Upper lobe of left lung (tissue), 6 donors: ENCODE results near the gene CTLA4. TPM values are rescaled to one million over a fixed set of nuclear protein-coding genes. Genes with fewer than 3 reads are reported as not detected.

ENCODE experiments used
- ATAC-seq, 2 donors: fragments of 200-7000 bp; cut with Tn5 transposase; one replicate each; pipeline ENCODE4 v1.9.1; 2022; ENCODE audit warnings: mild to moderate bottlenecking in 2 of 2, moderate library complexity in 2 of 2; ENCODE audit not compliant: low FRiP score in 2 of 2
- DNase-seq, 2 donors: peaks; one replicate each; pipeline ENCODE4 v3.0.0-alpha.2; 2019 to 2020
- H3K27ac ChIP-seq, 4 donors: fragments of 200-600 bp; sonication (generic); one replicate each; pipeline ENCODE4 v1.5.1; 2016 to 2019
- H3K27me3 ChIP-seq, 4 donors: fragments of 200-600 bp; sonication (generic); one replicate each; pipeline ENCODE4 v1.5.1; 2017 to 2019
- H3K36me3 ChIP-seq, 4 donors: fragments of 200-600 bp; sonication (generic); one replicate each; pipeline ENCODE4 v1.5.1; 2016 to 2019
- H3K4me1 ChIP-seq, 4 donors: fragments of 200-600 bp; sonication (generic); one replicate each; pipeline ENCODE4 v1.5.1; 2018 to 2019
- H3K4me3 ChIP-seq, 4 donors: fragments of 200-600 bp; sonication (generic); one replicate each; pipeline ENCODE4 v1.5.1; 2017 to 2019; ENCODE audit warnings: mild to moderate bottlenecking in 2 of 4, moderate library complexity in 1 of 4
- H3K9me3 ChIP-seq, 4 donors: fragments of 200-600 bp; sonication (generic); one replicate each; pipeline ENCODE4 v1.5.1; 2018 to 2019
- CTCF ChIP-seq, 6 experiments: fragments of 450-650 bp in 4 of 6; fragments of 200-600 bp in 2 of 6; sonication (generic) in 2 of 6; IDR thresholded peaks; one replicate each; pipeline ENCODE4 v1.5.1; 2016 to 2019; ENCODE audit warnings: antibody characterized with exemption in 6 of 6
- EP300 ChIP-seq, 4 donors: sonication (generic); formaldehyde crosslinking; IDR thresholded peaks; one replicate each; pipeline ENCODE4 v1.5.1; 2017; ENCODE audit warnings: antibody characterized with exemption in 4 of 4, control low read depth in 2 of 4
- POLR2A ChIP-seq, 4 donors: fragments of 450-650 bp; IDR thresholded peaks; one replicate each; pipeline ENCODE4 v1.5.1; 2016 to 2017; ENCODE audit warnings: antibody characterized with exemption in 4 of 4, mild to moderate bottlenecking in 2 of 4
- POLR2AphosphoS5 ChIP-seq, 2 donors: sonication (generic); formaldehyde crosslinking; IDR thresholded peaks; one replicate each; pipeline ENCODE4 v1.5.1; 2017; ENCODE audit warnings: antibody characterized with exemption in 2 of 2
- WGBS, 2 donors: methylation state at CpG; one replicate each; pipeline ENCODE4 v1.1.5; 2017 to 2018; 5-methylcytosine and 5-hydroxymethylcytosine counted together
- total RNA-seq, 6 donors: library from RNA; depleted of rRNA in 4 of 6; stranded (reverse); fragments of >200 nt in 4 of 6; gene quantifications; one replicate each; pipeline versions ENCODE4 v1.1.0 to v1.2.1, GENCODE V29; 2016 to 2021
- donor health status: DM: no; HTN: no; CAD: no; lungs with moderate emphysema.
- donor health status: DM: no; HTN: yes; CAD: no; lungs with severe emphysema.

Gene CTLA4
- total RNA-seq, 6 donors from 2014 or later: 0.33 to 3.1 (median 1.1) TPM

GRCh38 chr2:203892207-203892606, 24.6 kb downstream of the CTLA4 start:
- WGBS, 2 donors: 85 to 88% methylated on average over 4 of the region's 4 CpGs
- H3K36me3 ChIP-seq: no peaks in the 10 kb centered on the region
- H3K4me3 ChIP-seq: no peak overlapping the region
- DNase-seq: no peak
- no peaks in the 10 kb centered on the region for H3K9me3 ChIP-seq
- no peak for ATAC-seq
- H3K27ac ChIP-seq: no peak overlapping the region
- no peaks in the 10 kb centered on the region for H3K27me3 ChIP-seq
- peaks cover 0 to 3% (median 0%) of the 10 kb centered on the region in 4 donors for H3K4me1 ChIP-seq
- TF ChIP-seq CTCF (IDR thresholded peaks at IDR 0.05) (no peak), POLR2A (IDR thresholded peaks at IDR 0.05) (no peak), EP300 (IDR thresholded peaks at IDR 0.05) (no peak), POLR2AphosphoS5 (IDR thresholded peaks at IDR 0.05) (no peak)

GRCh38 chr2:203893401-203893800, 25.8 kb downstream of the CTLA4 start:
- DNase-seq (no peak), ATAC-seq (peak in 1 of 2 donors; percentile 83)
- H3K4me1 ChIP-seq: peaks cover 0 to 5% (median 0%) of the 10 kb centered on the region in 4 donors
- H3K27ac ChIP-seq: no peak overlapping the region
- no peaks in the 10 kb centered on the region for H3K27me3 ChIP-seq
- TF ChIP-seq POLR2AphosphoS5 (IDR thresholded peaks at IDR 0.05) (no peak), POLR2A (IDR thresholded peaks at IDR 0.05) (no peak), CTCF (IDR thresholded peaks at IDR 0.05) (no peak), EP300 (IDR thresholded peaks at IDR 0.05) (no peak)
- H3K36me3 ChIP-seq: no peaks in the 10 kb centered on the region
- H3K4me3 ChIP-seq: no peak overlapping the region
- no peaks in the 10 kb centered on the region for H3K9me3 ChIP-seq

DNA sequence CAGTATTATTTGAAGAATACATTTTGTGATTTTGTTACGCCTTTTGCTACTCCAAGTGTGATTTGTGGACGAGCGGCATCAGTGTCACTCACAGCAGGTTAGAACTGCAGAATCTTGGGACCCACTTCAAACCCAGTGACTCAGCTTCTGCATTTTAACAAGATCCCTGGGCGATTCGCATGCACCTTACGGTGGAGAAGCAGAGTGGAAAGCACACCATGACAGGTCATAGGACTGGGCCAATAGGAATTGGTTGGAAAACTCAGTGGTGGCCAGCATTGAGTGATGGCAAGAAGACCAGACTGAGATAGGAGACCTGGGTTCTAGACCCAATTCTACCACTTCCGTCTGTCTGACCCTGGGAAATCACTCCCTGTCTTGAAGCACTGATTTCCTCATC, 26.3 kb downstream of the CTLA4 start:
- no peak overlapping the region for H3K4me3 ChIP-seq
- H3K27ac ChIP-seq: no peak overlapping the region
- no peaks in the 10 kb centered on the region for H3K36me3 ChIP-seq
- DNase-seq (no peak), ATAC-seq (peak in 1 of 2 donors; percentile 39)
- no peaks in the 10 kb centered on the region for H3K27me3 ChIP-seq
- peaks cover 0 to 5% (median 0%) of the 10 kb centered on the region in 4 donors for H3K4me1 ChIP-seq
- 89 to 92% methylated on average over 7 of the region's 7 CpGs for WGBS, 2 donors
- H3K9me3 ChIP-seq: no peaks in the 10 kb centered on the region
- TF ChIP-seq POLR2A (IDR thresholded peaks at IDR 0.05): no peak
- no peak for TF ChIP-seq EP300 (IDR thresholded peaks at IDR 0.05)
- no peak for TF ChIP-seq POLR2AphosphoS5 (IDR thresholded peaks at IDR 0.05)
- no peak for TF ChIP-seq CTCF (IDR thresholded peaks at IDR 0.05)

DNA sequence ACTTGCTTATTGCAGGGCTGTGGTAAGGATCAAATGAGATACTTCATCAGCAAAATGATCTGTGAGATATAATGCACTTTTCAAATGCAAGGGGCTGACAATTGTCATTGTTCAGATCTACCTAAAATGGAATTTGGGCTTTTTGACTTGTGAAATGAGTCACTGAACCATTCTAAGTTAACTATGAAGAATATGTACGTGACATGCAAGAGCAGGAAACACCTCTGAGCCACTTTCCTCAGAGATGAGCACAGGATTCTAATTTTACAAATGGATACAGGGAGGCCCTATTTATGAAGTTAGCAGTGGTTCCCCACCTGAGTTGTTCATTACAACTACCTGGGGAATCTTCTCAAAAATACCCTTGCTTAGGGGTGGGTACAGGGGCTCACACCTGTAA, 26.7 kb downstream of the CTLA4 start:
- TF ChIP-seq EP300 (IDR thresholded peaks at IDR 0.05) (no peak), POLR2AphosphoS5 (IDR thresholded peaks at IDR 0.05) (no peak), CTCF (IDR thresholded peaks at IDR 0.05) (no peak), POLR2A (IDR thresholded peaks at IDR 0.05) (no peak)
- 88 to 92% methylated on average over 1 of the region's 1 CpG for WGBS, 2 donors
- Histone ChIP-seq H3K36me3 (no peaks in the 10 kb centered on the region), H3K27ac (no peak overlapping the region), H3K4me3 (no peak overlapping the region), H3K27me3 (no peaks in the 10 kb centered on the region), H3K9me3 (no peaks in the 10 kb centered on the region), H3K4me1 (peaks cover 0 to 5% (median 0%) of the 10 kb centered on the region in 4 donors)
- DNase-seq: no peak
- ATAC-seq: no peak

GRCh38 chr2:203897544-203897943, 30.0 kb downstream of the CTLA4 start:
- H3K9me3 ChIP-seq: peaks cover 6 to 12% (median 9%) of the 10 kb centered on the region in 4 donors
- H3K4me1 ChIP-seq: peaks cover 0 to 5% (median 0%) of the 10 kb centered on the region in 4 donors
- TF ChIP-seq EP300 (IDR thresholded peaks at IDR 0.05): no peak
- no peaks in the 10 kb centered on the region for H3K36me3 ChIP-seq
- ATAC-seq: peak in 1 of 2 donors; percentile 72
- no peak for DNase-seq
- WGBS, 2 donors: 59 to 69% methylated on average over 2 of the region's 2 CpGs
- H3K27me3 ChIP-seq: no peaks in the 10 kb centered on the region
- no peak overlapping the region for H3K27ac ChIP-seq
- H3K4me3 ChIP-seq: no peak overlapping the region
